Loucy (cell line): Measurements from ENCODE around the gene FANCI.

ENCODE experiments used
- H2AFZ ChIP-seq: fragments of 200-600 bp; sonication (generic); 2 replicates; pipeline ENCODE4 v1.6.0; 2016; ENCODE audit warnings: antibody characterized with exemption, mild to moderate bottlenecking, low read length, moderate library complexity
- H3F3A ChIP-seq: fragments of 200-600 bp; 2 replicates; pipeline ENCODE4 v1.6.0; 2016; ENCODE audit warnings: antibody characterized with exemption, low read depth, mild to moderate bottlenecking
- H3K27me3 ChIP-seq: fragments of 200-600 bp; sonication (generic); 2 replicates; pipeline ENCODE4 v1.6.1; 2014; ENCODE audit warnings: low read length, mild to moderate bottlenecking; ENCODE audit not compliant: insufficient read depth, poor library complexity, severe bottlenecking
- H3K36me3 ChIP-seq: fragments of 200-600 bp; sonication (generic); 2 replicates; pipeline ENCODE4 v1.6.1; 2016; ENCODE audit warnings: low read length; ENCODE audit not compliant: insufficient read depth
- H3K4me1 ChIP-seq: fragments of 200-600 bp; sonication (generic); 2 replicates; pipeline ENCODE4 v1.5.1; 2014; ENCODE audit warnings: low read length, mild to moderate bottlenecking; ENCODE audit not compliant: insufficient read depth, poor library complexity, severe bottlenecking
- H3K4me2 ChIP-seq: fragments of 200-600 bp; sonication (generic); 2 replicates; pipeline ENCODE4 v1.6.0; 2014; ENCODE audit warnings: antibody characterized with exemption, low read length, low read depth, mild to moderate bottlenecking; ENCODE audit not compliant: poor library complexity, severe bottlenecking
- H3K4me3 ChIP-seq: fragments of 200-600 bp; sonication (generic); 2 replicates; pipeline ENCODE4 v1.5.1; 2014; ENCODE audit warnings: low read length, mild to moderate bottlenecking, mixed read lengths; ENCODE audit not compliant: poor library complexity, severe bottlenecking
- H3K79me2 ChIP-seq: fragments of 200-600 bp; sonication (generic); 2 replicates; pipeline ENCODE4 v1.6.1; 2014; ENCODE audit warnings: low read length; ENCODE audit not compliant: insufficient read depth
- H3K9ac ChIP-seq: fragments of 200-600 bp; sonication (generic); 2 replicates; pipeline ENCODE4 v1.6.0; 2014; ENCODE audit warnings: mild to moderate bottlenecking, low read depth, low read length, moderate library complexity; ENCODE audit not compliant: poor library complexity, severe bottlenecking
- H3K9me2 ChIP-seq: fragments of 200-600 bp; sonication (generic); replicated peaks from 2 replicates; pipeline ENCODE4 v1.6.1; 2016; ENCODE audit warnings: low read depth, low read length, mixed read lengths
- H3K9me3 ChIP-seq: fragments of 200-600 bp; sonication (generic); 2 replicates; pipeline ENCODE4 v1.6.1; 2014; ENCODE audit warnings: mild to moderate bottlenecking, antibody characterized with exemption, low read length, low read depth; ENCODE audit not compliant: insufficient read depth
- H4K20me1 ChIP-seq: fragments of 200-600 bp; sonication (generic); 2 replicates; pipeline ENCODE4 v1.6.0; 2014; ENCODE audit warnings: antibody characterized with exemption, low read length, mild to moderate bottlenecking; ENCODE audit not compliant: insufficient read depth, poor library complexity, severe bottlenecking
- EZH2phosphoT487 ChIP-seq: fragments of 200-600 bp; IDR thresholded peaks from 2 replicates; pipeline ENCODE4 v1.6.1; 2018; ENCODE audit warnings: antibody characterized with exemption, mild to moderate bottlenecking, moderate library complexity, borderline replicate concordance
- TF ChIP-seq, protein P1 (sequence below): fragments of 200-600 bp; sonication (generic); conservative IDR thresholded peaks from 2 replicates; pipeline ENCODE4 v1.5.1; 2014; ENCODE audit warnings: mild to moderate bottlenecking, antibody characterized with exemption, low read length

The FANCI gene

DNA sequence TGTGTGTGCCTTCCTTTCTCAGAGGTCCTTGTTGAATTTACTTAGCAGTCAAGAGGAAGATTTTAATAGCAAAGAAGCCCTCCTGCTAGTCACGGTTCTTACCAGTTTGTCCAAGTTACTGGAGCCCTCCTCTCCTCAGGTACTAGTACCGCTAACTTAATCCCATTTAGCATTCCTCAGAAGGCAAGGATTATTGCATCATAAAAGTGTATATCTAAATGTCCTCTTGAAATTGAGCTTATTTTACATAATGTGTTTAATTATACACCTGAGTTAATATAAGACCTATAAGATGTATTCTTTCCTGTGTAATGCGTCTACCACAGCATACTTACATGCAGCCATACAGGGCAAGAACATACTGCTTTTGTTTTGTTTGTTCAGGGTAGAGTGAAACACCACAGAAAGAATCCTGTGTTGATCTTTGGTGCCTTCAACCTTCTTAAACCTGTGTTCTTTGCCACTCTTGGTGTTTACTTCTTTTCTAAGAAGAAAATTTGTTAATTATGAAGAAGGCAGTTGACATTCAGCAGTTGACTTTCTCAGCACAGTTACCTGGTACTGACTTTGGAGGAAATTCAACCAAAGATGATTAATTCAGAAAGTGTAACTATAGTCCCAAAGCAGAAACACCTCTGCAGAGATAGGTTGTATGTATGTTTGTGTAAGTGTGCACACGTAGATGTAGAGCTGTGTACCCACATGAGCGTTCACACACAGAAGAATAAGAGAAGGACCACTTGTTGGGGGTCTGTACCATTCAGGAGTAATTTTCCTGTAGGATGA is 57.7 kb downstream of the FANCI start:
- H3K27me3 ChIP-seq: no peaks in the 10 kb centered on the region
- H3K9me3 ChIP-seq: no peaks in the 10 kb centered on the region
- TF ChIP-seq, protein P1, sequence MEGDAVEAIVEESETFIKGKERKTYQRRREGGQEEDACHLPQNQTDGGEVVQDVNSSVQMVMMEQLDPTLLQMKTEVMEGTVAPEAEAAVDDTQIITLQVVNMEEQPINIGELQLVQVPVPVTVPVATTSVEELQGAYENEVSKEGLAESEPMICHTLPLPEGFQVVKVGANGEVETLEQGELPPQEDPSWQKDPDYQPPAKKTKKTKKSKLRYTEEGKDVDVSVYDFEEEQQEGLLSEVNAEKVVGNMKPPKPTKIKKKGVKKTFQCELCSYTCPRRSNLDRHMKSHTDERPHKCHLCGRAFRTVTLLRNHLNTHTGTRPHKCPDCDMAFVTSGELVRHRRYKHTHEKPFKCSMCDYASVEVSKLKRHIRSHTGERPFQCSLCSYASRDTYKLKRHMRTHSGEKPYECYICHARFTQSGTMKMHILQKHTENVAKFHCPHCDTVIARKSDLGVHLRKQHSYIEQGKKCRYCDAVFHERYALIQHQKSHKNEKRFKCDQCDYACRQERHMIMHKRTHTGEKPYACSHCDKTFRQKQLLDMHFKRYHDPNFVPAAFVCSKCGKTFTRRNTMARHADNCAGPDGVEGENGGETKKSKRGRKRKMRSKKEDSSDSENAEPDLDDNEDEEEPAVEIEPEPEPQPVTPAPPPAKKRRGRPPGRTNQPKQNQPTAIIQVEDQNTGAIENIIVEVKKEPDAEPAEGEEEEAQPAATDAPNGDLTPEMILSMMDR: no peak
- no peak for TF ChIP-seq EZH2phosphoT487
- H4K20me1 ChIP-seq: no peaks in the 10 kb centered on the region
- no peak overlapping the region for H3K4me2 ChIP-seq
- H3K9ac ChIP-seq: no peak overlapping the region
- H3K9me2 ChIP-seq: no peaks in the 10 kb centered on the region
- H3K4me3 ChIP-seq: no peak overlapping the region
- H3K79me2 ChIP-seq: no peaks in the 10 kb centered on the region
- H2AFZ ChIP-seq: no peak overlapping the region
- H3K4me1 ChIP-seq: no peaks in the 10 kb centered on the region
- H3K36me3 ChIP-seq: peaks cover 65% of the 10 kb centered on the region; the same call in 1 of the 2 replicates
- no peaks in the 10 kb centered on the region for H3F3A ChIP-seq

DNA sequence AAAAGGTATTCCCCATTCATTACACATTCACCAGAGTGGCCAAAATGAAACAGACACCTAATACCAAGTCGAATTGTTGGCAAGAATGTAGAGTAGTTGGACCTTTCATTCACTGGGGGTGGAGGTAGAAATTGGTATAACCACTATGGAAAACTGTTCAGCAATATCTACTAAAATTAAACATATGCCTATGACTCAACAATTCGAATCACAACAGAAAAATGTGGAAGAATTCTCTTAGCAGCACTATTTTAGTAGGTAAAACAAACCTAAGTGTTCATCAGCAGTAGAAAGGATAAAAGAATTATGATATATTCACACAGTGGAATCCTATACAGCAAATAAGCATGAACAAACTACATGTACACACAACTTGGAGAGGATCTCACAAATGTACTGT is 60.2 kb downstream of the FANCI start:
- TF ChIP-seq, protein P1: no peak
- TF ChIP-seq EZH2phosphoT487: no peak
- Histone ChIP-seq H3F3A (no peaks in the 10 kb centered on the region), H3K4me3 (no peak overlapping the region), H3K79me2 (no peaks in the 10 kb centered on the region), H4K20me1 (no peaks in the 10 kb centered on the region), H3K9ac (no peak overlapping the region), H2AFZ (no peak overlapping the region), H3K36me3 (peaks cover 87% of the 10 kb centered on the region; the same call in 1 of the 2 replicates), H3K9me3 (no peaks in the 10 kb centered on the region), H3K4me1 (no peaks in the 10 kb centered on the region), H3K4me2 (no peak overlapping the region), H3K9me2 (no peaks in the 10 kb centered on the region), H3K27me3 (no peaks in the 10 kb centered on the region)

DNA sequence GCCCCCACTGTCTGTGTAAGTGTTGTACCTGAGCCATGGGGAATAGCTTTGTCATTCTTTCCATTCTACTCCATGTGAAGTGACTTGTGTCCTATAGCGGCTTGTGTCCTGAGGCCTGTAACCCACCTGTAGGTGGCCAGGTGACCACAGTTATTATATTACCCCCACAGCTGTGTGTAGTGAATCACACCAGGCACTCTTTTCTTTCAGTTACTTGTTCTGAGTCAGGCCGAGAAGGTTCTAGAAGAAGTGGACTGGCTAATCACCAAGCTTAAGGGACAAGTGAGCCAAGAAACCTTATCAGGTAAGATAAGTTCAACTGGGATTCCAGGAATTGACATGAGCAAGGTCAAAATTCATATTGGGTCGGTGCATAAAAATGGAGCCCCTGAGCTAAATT is 61.6 kb downstream of the FANCI start:
- no peaks in the 10 kb centered on the region for H3K9me2 ChIP-seq
- no peaks in the 10 kb centered on the region for H3K9me3 ChIP-seq
- H3K4me2 ChIP-seq: no peak overlapping the region
- no peaks in the 10 kb centered on the region for H3F3A ChIP-seq
- no peak for TF ChIP-seq EZH2phosphoT487
- TF ChIP-seq, protein P1: no peak
- H3K36me3 ChIP-seq: peaks cover 88% of the 10 kb centered on the region; the same call in 1 of the 2 replicates
- H3K4me1 ChIP-seq: no peaks in the 10 kb centered on the region
- H3K4me3 ChIP-seq: no peak overlapping the region
- no peaks in the 10 kb centered on the region for H3K27me3 ChIP-seq
- H3K79me2 ChIP-seq: no peaks in the 10 kb centered on the region
- no peak overlapping the region for H3K9ac ChIP-seq
- no peaks in the 10 kb centered on the region for H4K20me1 ChIP-seq
- H2AFZ ChIP-seq: no peak overlapping the region
